CD4-positive, alpha-beta T cell treated with Interleukin-21 for 1 hour (primary cell): Measurements from ENCODE around the gene DPF3.
A peak's percentile ranks its signal among the peaks of the same experiment; 100 is the strongest.

Experiments
- DNase-seq: peaks from one replicate; pipeline ENCODE4 v3.0.0-alpha.2; 2020

The DPF3 gene

DNA sequence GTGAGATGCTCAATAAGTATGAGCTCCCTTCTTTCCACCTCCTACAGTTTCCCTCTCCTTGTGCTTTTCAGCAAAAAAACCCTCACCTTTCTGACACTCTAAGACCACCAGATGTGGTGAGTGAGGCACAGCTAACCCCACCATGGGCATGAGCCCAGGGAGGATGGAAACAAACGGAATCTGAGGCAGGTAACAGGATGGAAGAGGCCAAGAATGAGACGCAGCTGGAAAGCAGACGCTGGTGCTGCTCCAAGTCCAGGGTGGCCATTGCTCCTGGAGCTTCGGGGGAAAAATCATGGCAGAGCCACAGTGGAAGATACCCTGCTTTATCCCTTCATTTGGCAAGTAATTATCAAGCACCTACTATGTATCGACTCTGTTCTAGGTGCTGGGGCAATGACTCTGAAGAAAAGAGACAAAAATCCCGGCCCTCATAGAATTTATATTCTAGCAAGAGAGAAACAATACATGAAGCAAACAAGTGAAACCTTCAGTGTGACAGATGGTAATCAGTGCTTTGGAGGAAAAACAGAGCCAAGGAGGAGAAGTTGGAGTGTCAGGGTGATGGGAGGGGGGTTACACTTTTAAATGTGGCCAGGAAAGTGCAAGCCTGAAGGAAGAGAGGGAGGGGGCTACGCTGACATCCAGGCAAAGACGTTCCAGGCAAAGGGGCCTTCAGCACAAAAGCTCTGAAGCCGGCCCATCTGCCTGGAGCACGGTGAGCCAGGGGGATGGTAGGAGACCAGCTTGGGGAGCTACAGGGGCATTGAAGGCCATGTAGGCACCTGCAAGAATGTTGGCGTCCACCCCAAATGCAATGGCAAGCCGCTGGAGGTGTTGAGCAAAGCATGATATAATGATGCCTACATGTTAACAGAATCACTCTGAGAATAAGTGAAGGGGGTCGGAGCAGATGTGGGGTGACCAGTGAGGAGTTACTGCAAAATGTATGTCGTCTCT, 154.2 kb downstream of the DPF3 start:
- DNase-seq, result no peak

DNA sequence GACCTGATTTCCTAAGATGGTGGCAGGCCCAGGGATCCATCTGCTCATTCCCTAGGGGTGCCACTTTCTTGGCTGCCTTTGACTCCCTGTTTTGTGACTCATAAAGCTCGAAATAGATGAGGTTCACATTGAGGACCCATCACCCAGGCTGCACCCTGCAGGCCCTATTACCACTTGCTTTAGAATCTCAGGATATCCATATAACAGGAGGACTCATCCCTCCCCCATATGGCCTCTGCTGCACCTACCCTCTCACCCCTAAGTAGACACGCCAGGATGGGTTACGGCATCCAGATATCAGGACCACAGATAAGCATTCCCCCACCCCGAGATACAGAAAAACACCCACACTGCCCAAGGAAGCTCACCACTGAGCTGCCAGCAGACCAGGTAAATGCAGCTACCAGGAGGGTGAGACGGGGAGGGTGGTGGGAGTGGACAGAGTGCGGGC, 155.7 kb downstream of the DPF3 start:
- no peak for DNase-seq

DNA sequence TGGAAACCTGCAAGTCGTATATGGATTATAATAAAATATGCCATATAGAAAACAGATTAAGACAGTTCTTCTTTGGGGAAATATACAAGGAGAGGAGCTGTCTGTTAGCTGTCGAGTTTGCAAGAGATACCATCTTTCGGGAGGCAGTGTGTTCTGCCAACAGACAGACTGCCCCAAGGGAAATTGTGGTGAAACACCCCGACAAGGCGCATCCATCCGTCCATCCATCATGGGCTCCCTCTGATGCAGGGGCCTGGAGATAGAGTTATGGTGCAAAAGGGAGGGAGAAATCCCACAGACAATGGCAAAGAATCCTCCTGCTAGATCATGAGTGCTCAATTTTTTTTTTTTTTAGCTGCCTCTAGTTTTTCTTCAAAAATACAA, 156.3 kb downstream of the DPF3 start:
- no peak for DNase-seq

DNA sequence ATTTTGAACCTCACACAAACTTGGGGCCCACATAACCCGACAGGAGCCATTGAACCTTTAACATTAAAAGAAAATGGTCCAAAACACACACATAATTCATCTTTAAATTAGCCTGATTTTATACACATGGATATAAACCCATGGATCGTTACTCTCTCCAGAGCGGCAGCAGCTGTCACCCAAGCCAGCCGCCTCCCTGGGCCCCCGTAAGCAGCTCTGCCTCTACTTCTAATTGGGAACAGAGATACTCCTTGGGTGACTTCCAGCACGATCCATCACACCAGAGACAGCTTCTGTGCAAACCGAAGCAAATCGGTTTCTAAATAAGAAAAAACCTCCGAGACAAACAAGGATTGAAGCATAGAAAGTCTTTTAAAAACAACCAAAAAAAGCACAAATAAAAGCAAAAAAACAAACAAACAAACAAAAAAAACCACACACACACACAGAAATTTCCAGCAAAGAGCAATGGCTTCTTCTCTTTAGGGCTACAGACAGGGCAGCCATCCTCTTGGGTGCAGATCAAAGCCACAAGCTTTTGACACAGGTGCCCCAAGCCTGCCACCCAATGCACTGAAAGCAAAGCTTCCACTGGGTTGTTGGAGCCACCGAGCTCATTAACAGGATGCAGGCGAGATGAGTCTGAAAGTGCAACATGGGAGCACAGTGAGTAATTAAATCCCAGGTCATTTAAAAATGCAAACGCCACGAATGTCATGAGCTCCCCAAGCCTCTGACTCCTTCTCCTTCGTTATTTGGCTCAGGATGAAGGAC, 156.9 kb downstream of the DPF3 start:
- no peak for DNase-seq

DNA sequence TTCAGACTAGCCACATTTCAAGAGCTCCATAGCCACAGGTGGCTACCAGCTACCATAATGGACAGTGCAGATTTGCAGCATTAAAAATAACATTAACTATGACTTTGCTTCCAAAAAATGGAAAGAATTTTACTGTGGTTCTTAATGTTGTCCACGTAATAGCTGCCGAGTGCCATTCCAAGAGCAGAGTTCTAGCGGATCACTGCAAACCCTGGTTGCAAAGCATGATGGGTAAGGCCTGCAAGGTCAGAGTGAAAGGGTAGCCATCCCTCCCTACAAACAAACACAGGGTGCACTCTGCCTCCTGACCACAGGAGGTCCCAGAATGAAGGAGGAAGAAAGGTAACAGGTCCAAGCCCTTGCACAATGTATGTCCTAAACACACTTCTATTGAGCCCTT, 157.6 kb downstream of the DPF3 start:
- no peak for DNase-seq

DNA sequence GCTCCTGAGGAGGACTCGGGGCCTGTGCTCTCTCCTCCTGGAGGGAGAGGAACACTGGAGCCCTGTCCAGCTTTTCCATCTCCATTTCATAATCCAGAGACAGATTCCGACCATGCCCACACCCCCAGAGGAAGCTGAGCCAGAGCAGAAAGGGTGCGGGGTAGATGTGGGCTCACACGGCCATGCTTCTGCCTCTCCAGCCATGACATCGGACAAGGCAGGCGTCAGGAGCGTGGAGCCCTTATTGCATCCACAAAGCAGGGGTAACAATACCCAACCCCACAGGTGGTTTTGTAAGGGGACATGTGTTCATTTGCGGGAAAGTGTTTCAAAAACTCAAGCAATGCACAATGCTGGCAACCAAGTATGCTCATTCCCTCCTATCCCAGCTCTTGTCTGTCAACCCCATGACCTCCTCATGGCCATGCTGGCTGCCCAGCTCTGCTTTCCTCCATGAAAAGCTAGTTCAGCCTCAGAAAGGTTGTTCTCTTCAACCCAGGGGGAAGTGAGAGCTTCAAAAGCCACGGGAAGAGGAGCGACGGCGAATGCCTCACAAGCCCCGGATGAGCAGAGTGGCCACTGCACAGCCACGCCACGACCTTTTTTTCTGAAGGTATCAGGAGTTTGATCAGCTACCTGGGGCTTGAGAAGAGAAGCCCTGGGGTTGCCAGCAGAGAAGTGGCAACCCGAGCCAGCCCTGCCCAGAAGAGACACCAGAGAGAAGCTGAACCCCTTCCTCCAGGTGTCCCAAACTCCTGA, 161.7 kb downstream of the DPF3 start:
- no peak for DNase-seq

DNA sequence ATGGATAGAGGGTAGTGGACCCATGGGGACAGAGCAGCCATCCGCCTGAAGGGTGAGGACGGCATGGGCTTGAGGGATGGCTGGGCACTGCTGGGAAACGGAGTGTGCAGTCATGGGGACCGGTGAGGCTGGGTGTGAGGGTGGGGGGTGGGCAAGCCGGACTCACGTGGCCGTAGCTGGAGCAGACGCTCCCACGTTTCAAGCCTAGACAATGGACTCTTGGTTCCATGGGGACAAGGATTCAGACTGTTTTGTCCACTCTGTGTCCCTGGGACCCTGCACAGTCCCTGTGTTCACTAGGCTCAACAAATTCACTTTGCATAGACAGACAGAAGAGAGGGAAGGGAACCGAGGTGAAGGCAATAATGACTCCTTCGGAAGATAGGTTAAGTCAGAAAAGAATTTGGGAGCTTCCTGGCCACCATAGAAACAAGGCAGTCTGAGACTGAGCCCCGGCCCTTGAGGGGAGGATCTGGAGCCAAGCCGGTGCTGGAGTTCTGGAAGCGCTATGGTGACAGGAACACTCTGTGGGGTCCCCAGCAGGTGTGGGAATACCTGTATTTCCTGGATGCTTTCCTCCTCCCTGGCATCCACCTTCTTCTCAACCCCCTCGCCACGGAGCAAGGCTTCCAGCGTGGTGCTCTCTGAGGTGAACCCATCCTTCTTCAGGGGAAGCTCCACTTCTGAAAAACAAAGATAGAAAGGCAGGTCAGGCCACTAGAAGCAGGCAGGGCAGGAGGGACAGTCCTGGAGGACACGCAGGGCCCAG, 162.5 kb downstream of the DPF3 start:
- no peak for DNase-seq

DNA sequence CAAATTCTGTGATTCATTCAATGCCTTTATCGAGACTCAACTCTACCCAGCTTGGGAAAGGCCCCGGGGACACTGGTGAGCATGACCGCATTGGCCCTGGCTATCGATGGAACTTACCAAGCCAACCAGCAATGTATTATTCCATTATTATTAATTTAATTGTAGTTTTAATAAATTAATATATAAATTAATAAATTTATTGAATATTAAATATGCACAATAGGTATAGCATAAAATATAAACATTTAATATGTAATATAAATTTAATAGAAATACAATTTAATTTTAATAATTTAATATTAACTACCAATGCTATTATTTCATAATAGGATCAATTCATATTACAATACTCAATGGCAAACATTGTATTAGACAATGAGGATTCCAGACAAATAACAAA, 163.4 kb downstream of the DPF3 start:
- no peak for DNase-seq

DNA sequence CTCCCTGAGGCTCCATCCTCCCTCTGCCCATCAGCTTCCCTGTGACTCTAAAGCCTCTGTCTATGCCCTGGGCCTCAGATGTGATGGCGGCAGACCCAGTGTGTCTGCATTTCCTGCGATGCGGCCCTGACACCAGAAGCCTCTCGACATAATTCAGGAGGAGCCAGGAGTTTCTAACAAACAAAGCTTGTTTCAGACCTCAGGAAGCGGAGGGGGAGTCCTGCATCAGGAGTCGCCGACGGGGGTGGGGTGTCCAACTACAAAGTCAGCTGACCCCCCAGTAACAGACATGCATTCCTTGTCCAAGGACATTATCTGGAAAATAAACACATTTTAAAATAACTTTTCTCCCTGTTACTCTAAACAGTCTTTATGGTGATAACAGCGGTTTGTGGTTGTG, 167.5 kb downstream of the DPF3 start:
- DNase-seq, result no peak

DNA sequence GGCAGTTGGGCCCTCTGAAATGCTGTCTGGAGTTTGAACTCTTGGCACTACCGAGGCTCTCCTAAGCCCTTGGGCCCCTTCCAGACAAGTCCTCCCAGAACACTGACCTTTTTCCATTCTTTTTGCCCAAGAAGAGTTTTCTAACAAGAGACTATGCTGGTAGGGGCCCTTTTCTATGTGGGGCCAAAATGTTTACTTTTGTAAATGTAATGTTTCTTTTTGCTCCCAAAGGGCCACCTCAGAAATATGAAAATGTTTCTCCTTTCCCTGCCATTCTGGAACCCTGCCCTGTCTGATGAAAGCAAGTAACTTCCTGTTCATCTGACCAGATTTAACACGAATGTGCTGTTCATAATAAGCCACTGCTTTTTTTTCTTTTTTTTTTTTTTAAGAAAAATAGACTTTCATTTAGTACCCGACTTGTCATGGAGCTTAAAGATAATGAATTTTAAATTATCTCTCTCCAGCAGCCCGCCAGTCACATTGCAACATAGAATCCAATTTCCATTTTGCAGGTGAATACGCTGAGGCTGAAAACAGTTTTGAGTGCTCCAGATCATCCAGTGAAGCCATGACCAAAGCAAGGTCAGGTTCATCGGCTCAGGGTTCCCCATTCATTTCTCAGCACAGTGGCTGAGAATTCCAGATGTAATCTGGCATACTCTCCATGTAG, 169.9 kb downstream of the DPF3 start:
- DNase-seq, result no peak

DNA sequence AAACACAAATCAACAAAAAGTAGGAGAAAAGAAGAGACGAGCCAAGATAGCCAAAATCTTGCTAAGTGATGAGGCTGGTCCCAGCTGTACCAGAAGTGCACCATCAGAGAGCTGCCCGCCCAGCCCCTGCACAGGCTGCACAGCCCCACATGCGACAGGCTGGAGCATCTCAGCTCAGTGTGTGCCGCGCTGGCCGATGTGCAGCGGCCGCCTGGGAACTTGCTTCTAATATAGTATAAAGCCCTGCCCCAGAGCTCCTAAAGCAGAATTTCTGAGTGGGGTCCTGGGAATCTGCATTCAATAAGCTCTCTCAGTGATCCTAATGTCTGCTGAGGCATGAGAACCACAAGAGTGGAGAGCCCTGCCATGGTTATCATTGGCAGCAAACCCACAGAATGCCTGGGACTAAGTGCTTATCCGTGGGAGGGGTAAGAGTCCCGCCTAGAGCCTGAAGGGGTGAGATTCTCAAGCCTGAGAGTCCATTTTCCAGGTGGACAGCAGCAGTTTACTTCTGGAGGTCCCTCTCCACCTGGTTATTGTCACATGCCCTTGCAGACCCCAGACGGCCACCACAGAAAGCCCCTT, 171.6 kb downstream of the DPF3 start:
- DNase-seq, result no peak

DNA sequence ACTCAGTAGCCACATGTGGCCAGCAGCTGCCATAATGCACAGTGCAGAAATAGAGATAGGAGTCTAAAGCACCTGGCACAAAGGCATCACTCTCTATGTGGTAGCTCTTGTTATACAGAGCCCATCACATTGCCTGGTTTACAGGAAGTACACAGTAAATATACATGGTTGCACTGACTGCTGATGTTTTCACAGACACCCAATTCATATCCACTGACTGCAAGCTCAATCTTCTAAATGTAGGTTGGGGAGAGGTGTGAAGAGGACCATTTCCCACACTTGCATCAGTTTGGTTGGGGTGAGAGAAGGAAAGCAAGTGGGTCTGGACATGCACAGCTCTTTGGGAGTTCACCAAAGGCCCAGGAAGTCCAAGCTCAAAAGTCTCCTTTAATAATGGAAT, 172.8 kb downstream of the DPF3 start:
- no peak for DNase-seq

DNA sequence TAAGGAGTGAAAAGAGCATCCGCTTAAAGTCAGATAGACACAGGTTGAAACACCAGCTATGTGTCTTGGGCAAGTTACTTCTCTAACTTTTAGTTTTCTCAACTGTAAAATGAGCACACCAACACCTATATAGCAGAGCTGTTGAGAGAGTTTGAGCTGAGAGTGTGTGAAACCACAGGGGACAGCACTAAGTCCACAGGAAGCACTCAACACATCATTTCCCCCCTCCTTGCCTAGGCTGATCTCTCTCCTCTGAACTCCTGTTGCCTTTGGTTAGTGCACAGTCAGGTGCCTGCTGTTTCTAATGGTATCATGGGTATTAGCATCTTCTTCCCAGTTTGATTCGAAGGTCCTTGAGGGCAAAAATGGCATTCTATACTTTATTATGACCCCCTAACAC, 176.7 kb downstream of the DPF3 start:
- no peak for DNase-seq

DNA sequence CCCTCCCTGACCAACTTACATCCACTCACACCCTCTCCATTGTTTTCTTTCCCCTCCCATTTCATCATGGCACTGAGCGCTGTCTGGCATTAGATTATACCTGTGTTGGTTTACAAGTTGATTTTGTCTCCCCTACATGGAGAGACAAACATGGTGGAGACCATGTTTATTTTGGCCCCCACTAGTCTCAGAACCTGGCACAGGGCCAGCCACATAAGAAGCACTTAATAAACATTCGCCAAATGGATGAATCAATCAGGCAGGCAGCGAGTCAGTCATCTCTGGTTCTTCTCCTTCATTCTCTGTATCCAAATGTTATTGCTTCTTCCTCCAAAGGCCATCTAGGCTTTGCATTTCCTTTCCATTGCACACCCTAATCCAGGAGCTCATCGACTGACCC, 177.4 kb downstream of the DPF3 start:
- DNase-seq, result no peak

DNA sequence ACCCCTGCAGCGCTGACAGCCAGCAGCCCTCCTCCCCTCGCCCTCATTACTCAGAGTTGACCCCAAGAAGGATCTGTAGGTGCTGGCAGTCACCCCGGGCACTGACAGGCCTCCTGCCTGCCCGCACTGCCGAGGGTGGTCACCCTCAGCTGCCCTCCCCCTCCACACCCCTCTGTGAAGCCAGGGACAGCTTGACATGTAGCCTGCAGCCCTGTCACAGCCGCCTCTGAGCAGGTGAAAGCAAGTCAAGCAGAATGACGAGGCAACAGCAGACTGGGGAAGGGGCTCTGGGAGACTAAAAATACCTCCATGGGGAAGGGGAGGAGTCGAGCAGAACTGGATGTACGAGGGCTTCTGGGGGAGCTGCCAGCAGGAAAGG, 178.1 kb downstream of the DPF3 start:
- no peak for DNase-seq

DNA sequence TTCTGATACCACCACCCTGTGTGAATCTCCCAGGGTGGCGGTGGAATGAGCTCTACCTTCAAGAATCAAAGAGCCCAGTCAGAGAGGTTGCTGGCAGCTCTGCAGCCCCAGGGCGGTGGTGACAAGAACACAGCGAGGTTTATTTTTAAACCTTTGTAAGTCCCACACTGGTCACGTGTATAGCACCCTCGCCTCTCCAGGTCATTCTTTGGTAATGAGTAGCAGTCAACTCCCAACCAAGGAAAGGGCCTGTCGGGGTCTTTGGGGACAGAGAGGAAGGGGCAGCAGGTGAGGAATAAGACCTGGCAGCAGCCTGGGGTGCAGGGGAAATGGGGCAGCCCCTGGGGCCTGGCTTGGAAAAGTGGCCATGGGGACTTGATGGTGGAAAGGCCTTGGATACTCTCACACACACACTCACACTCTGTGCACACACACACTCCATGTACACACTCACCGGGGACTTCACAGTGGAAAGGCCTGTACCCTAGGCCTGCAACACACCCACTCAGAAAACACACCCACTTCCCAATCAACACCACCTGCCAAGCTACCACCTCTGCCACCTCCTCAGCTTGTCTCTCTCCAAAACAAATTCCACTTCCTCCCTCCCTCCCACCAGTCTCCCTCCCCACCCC, 178.6 kb downstream of the DPF3 start:
- DNase-seq, result no peak

DNA sequence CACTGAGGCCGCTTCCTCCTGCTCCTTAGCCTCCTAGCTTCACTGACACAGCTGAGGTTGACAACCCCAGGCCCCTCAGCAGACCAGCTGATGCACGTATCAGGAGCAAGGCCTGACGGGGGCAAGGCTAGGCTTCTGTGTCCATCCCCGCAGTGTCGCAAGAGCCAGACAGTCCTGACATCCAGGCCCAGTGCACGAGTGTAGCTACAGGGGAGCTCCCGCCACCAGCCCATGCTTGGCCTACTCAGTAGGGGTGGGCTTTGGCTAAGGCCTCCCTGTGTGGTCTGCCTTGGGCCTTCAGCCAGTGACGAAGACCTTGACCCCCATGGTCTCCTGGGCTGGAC, 179.1 kb downstream of the DPF3 start:
- no peak for DNase-seq

DNA sequence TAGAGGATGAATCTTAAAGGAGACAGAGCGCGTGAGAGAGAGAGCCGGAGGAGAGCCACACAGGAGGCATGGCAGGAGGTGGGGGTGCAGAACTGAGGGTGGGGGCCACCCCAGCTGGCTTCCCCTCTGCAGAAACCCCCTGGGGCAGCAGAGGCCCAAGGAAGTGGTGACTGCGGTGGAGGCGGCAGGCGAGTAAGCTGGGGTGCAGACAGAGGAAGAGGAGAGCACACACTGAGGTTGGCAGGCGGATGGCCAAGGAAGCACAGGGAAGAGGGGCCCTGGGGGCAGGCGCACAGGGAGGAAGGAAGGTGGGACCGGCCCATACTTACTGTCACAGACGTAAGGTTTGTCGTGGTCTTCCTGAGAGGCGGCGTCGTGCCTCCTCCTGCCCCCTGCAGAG, 179.8 kb downstream of the DPF3 start:
- peak; percentile 28 for DNase-seq

DNA sequence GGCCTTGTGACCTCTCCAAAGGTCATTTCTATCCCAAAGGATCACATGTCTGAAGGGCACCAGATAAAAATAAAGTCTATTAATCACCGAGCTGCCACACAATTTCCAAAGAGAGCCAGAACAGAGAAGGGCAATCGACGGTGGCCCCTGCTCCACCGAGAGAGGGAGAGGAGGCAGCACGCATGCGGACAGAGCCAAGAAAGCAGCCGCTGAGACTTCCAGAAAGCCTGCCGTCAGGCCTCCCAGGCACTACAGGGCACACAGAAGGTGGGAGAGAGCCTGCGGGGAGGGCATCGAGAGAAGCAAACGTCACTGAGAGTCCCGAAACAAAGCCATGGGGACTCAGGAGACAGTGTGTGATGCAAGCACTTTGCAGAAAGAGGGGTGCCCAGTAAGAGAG, 182.0 kb downstream of the DPF3 start:
- DNase-seq, result no peak

DNA sequence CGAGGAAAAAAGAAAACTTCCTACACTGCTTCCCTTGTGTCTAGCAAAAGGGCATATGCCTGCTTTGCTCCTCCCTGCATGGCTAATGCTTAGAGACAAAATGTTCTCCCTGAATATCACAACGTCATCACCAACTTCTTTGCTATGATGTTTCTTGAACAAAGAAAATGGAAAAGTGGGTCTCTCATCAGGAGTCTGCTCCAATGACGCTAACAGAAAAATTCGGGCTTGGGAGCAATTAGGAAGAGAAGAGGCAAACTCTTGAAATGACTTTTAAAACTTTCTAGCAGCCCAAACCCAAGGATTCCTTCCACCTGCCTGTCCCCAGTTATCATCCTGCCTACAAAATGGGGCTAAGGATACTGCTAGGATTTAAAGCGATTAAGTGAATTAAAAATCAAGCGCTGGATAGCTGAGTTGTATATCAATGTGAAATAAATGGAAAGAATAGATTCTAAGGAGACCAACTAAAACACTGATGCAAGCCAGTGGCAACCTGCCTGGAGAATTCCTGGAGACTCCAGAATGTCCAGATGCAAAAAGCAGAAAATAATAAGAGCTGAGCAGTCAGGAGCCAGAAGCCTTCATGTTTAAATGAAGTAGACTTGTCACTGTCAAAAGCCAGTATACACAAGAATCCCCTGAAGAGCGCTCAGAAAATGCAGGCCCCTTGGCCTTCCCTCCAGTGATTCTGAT, 183.8 kb downstream of the DPF3 start:
- no peak for DNase-seq
